ENCODE data around the gene CCHCR1.

Gene CCHCR1

DNA sequence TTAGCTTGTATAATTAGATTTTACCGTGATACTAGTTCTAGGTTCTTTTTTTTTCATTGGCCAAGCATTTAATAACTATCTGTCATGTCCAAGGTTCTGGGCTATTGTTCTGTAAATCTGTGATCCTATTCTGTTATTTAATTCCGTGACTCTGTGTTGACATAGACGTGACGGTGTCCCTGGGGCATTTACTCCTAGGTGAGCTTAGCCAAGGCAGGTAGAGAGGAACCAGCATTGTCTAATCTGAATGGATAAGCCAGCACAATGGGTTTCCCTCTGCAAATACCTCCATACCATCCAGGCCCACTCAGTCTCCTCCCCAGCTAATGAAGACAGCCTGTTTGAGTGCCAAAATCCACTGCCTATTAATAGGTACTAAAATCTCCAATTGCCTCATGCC, 28.5 kb downstream of the CCHCR1 start:
- no peak for DNase-seq (ENCODE audit: low read depth)

DNA sequence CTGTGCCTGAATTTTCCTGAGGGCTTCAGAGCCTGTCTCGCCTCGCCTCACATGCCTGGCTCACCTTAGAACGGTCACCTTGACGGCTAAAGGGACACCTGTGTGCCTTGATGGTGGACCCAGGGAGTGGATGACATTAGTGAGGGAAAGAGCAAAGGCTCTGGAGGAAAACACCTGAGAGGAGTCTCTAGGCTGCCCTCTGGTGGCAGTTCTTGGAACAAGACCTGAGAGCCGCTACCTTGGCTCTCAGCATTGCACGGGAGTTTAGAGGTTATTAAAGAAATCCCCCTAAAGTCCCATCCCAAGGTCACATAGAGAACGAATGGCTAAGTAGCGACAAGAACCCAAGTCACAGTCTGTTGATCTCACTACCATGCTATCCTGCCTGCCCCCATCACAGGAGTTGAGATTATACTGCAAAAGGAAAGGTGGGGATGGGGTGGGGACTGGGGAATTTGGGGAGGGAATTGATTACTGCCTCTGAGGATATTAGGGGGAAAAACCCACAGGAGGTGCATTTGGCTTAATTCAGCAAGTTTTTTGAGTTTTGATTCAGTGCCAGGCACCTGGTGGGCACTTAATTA, 29.4 kb downstream of the CCHCR1 start:
- DNase-seq (ENCODE audit: low read depth): peak; percentile 54

DNA sequence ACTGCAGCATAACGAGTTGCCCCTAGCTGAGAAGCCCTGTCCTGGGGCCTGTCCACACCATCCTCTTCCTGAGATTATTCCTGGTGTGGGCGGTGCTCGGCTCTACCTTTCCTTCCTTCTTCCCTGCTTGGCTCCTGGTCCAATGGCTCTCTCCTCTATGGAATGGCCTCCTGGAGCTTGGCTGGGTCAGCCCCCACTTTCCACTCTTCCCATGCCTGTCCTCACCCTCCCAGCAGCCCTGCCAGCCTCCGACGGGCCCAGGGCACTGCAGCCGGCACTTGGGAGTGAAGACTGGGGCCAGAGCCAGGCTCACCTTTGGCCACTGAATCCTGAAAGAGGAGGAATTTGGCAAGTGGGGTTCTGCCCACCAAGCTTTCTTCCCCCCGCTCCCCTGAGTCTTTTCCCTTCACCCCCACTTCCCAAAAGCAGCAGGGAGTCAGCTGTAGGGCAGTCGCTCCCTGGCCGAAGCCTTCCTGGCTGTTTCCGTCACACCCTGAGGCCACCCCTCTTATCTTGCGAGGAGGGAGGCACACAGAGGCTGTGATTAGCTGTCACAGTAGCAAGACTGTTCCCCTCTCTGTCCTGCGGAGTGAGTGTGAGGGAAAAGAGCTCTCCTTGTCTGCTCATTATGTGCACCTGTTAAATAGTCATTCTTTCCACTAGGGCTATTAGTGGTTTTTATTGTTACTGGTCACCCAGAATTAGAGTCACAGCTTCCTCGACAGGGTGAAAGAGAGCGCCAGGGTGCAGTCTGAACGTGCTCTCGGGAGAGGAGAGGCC, 31.0 kb downstream of the CCHCR1 start:
- DNase-seq (ENCODE audit: low read depth): no peak

DNA sequence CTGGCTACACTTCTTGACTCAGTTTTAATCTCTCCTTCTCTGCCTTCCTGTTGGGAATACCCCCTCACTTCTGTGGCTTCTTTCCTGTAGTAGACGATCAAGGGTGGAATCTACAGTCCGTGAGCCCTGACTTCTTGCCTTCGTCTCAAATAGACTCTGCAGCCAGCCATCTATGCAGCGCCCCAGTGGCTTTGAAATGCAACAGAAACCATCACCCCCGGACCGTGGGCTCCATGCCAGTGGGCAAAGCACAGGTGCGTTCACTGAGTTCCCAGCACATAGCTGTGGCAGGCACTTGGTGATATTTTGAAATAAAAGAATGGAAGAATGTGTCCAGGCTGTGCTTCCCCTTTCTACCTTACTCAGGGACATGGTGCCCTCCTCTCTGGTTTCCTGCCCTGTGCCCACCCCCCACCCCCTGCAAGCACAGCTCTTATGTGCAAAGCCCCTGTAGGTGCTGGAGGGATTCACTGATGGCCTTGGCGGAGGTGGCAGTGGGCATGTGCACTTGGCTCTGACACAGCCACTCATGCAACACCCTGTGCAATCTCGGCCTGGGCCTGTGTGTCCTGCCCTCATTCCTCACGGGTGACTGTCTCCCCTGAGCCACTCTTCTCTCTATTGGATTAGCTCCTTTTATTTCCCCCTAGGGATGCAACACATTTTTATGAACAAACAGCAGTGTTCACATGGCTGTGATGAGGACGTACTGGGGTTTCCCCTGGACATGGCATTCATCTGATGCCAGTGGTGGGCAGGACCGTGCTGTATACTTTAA, 31.8 kb downstream of the CCHCR1 start:
- DNase-seq (ENCODE audit: low read depth): no peak

DNA sequence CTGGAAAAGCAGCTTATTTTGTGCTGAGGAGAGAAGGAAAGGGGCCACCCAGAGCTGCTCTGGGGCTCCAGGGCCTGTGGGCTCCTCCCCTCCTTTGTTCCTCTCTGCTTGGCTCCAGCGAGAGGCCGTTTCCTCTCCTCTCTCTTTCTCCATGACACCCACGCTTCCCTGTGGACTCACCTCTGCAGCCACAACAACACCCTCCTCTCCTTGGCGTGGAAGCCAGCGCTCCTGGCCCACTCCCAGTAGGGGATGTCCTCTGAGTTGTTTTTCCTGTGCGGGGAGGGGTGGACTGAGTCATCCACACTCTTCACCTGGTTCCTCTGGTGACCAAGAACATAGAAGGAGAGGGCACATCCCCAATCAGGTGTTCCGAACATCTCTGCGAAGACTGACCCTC, 32.4 kb downstream of the CCHCR1 start:
- DNase-seq (ENCODE audit: low read depth): no peak

DNA sequence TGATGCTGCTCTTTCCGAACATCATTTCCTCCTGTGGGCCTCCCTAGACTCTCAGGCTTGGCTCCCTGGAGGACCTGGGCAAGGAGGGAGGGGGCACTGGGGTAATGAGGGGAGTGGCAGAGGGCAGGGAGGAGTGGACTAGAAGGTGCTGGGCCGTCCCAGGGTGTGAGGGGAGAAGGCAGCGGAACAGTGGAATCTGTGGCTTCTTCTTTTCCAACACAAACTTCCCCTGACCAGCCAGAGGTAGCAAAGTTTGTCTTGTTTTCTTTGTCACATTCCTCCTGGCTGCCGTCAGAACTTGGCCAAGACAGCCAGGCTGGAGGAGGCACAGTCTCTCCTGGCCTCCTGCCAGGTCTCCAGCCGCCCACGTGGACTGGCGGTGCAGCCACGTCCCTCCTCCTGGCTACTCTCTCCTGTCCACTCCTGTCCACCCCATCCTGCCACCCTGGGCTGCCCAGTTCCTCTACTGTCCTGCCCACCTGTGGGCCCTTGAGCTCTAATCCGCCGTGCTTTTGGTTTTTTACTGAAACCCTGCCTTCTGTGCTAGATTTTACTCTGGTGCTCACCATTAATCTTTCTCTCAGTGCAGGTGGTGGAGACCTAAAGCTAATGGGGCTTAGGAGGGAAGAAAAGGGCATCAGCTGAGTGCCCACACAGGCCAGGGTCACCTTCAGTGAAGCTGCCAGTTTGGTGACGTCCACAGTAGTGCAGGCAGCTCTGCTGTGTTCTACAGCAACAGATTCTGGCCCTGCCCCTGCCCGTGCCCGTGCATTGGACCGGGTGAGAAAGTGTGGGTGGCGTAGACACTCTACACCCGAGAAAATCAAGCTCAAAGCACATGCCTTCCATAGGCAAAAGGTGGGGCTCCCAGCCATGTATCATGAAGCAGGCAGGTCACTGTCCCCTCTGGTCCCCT, 34.6 kb downstream of the CCHCR1 start:
- DNase-seq (ENCODE audit: low read depth): no peak

DNA sequence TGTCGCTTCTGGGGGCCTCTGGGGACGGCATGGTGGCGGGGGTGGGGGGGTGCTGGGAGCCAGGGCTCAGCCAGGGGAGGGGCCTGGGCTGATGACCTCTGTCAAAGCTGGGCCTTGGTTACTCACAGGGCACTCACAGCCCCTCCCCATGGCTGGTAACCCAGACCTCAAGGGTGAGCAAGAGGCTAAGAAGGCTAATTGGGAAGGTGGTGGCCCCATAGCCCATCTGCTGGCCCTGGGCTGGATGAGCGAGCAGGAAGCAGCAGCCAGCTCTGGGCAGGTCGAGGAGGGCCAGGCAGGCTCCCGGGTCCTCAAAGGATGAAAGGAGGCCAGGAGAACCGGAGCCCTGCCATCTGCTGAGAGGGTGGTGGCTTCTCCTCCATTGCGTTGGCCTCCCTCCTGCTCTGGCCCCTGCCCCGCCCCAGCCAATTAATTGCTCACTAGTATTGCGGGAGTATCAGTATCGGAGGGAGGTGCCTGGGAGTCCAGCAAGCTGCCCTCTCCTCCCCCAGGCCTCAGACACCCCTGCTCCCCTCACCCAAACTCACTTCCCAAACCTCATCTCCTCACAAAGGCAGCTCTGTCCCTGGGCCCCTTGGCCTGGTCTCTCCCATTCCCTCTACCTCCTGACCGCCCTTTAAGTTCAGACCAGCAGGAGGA, 36.3 kb downstream of the CCHCR1 start:
- no peak for DNase-seq (ENCODE audit: low read depth)

DNA sequence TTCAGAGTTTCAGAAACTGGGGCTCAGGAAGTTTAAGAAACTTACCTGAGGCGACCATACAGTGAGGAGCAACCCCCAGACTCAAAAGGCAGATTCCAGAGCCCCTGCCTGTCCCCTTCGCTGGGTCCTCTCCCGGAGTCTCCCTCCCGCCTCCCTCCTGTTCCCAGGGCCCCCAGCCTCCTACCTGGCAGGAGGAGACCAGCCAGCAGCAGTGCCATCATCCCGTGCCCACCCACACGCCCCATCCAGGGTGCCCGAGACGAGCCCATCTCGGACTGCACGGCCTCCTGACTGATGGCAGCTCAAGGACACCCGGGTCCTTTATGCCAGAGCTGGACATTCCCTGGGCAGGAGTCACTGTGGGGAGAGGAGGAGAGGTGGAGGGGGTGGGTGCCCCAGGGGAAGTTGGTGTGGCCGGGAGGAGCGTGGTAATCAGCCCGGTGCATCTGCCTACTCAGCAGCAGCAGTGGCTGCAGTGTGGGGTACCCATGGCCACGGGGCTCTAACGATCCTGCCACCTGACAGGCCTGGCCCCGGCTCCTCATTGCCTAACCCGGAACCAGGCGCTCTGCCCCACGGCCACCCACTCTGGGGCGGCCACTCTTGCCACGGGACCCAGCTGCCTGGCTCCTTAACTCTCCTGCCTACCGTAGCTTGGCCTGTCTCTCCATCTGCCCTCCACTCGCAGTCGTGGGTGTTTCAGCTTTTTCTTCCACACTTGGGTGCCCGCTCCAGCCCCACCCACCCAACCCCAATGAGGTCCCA, 37.3 kb downstream of the CCHCR1 start, which contains the start of gene CDSN:
Gene CDSN, minus strand, starts transcription at position 296 of the 765 bp plus-strand sequence. Its CDS starts 27 bp downstream, at position 269.
- DNase-seq (ENCODE audit: low read depth): no peak

DNA sequence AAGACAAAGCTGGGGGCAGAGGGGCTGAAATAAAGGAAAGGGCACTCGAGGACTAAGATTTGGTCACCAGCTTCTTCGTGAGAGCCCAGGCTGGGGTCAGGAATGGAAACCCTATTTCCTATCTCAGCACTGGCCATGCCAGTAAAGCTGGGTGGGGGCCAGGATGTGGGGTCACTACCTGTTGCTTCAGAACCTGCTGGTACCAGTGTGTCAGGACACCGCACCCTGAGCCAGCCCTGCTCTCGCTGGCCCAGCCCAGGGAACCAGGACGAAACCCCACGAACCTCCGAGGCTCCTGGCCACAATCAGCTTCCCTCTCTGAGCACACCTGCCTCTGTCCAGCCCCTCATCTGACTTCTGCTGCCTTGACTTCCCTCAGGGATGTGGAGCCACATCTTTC, 39.4 kb downstream of the CCHCR1 start:
- no peak for DNase-seq (ENCODE audit: low read depth)

DNA sequence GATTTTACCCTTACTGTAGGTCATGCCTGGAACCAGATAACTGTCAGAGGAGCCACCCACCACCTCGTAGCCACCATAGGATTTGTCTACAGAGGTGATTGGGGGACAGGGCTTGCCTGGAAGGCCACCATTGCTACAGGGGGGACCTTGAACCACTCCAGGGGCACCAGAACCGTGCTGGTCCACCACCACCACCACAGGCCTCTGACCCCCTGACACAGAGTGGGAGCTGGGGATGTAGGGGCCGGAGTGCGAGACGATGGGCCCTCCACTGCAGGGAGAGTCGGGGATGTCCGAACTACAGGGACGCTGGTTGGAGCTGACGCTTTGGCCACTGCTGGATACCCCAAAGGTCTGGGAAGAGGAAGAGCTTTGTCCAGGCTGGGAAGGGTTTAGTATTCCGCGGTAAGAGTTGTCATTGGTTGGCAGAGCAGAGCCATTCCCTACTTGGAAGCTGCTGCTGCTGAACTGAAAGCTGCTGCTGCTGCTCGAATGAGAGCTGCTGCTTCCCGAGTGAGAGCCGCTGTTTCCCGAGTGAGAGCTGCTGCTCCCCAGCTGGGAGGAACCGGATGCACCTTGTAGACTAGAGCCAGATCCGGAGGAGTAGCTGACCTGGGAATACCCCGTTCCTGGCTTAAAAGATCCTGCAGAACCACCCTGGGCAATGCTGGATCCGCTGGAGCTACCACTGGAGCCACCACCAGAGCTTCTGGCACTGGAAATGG, 40.8 kb downstream of the CCHCR1 start:
- DNase-seq (ENCODE audit: low read depth): no peak

DNA sequence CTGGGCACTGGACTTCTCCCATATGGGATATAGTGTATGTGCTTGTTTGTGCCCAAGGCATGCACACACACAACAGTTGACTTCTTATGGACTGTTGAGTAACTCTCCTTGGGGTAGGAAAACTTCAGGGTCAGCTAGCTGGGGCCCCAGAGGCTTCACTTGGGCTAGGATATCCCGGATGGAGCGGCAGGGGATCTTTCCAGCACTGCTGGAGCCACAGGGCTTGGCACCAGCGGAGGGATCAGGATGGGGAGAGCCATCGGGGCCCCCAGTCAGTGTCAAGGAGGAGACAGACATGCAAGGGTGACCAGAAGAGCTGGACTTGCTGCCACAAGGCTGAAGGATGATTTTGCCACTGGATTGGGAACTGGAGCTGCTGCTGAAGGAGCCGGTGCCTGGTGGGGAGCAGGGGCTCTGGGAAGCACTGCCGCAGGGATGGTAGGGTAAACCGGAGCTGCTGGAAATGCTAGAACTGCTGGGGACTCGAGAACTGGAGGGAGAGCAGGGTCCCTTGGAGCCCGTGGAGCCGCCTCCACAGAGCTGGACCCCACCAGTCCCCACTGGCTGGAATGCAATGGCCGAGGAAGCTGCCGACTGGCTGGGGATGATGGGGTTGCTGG, 41.6 kb downstream of the CCHCR1 start:
- no peak for DNase-seq (ENCODE audit: low read depth)

DNA sequence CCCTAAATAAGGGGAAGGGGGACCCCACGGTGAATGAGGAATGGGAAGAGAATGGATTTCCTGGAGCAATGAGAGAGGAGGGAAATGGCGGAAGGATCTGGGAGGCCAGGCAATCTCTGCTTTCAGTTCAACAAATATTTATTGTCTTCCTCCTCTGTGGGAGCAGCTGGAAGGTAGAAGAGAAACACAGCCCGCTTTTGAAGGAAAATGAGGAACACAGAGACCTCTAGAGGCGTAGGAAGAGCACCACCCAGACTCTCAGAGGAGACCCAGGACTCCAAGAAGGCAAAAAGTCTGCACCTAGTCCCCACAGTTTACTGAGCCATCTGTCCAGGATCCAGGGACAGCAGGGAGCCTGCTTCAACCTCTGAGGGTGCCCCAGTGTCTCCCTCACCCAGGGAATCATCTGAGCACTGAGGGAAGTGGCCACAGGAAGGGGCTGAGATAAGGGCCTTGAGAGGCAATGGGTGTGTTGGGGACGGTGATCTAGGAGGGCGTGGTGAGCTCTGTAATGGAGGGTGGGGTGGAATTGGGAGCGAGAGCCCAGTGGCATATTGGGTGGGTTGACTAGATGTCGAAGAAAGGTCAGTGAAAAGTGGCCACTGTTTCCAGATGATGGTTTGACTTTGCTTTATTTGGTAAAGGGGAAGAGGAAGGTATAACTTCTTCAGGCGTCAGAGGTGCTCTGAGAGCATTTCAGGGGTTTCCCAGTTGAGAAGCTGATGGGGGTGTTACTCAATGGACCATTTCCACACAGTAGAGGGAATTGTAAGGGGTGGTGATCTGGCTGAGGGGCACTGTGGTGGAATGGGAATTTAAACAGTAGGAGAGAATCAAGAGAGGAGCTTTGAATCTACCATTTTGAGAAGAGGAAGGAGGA, 42.4 kb downstream of the CCHCR1 start:
- DNase-seq (ENCODE audit: low read depth): no peak

DNA sequence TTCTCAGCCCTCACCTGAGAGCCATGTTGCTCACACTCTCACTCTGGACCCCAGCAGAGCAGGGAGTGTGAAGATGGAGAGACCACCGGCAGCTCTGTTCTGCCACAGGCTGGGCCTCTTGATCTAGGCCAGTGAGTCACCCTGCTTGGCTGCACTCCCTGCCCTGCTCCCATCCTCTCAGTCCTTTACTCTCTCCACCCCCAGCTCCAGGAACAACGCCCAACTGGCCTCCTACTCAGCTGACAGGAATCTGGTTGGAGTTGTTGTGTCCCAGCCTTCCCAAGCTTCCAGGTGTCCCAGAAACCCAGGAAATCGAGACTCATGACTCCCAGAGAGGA, 43.1 kb downstream of the CCHCR1 start, which contains the start of gene PSORS1C1:
Gene PSORS1C1, plus strand, starts transcription at position 260 of the 338 bp plus-strand sequence. CDS start 14,833 bp downstream, outside the sequence.
- DNase-seq (ENCODE audit: low read depth): no peak

DNA sequence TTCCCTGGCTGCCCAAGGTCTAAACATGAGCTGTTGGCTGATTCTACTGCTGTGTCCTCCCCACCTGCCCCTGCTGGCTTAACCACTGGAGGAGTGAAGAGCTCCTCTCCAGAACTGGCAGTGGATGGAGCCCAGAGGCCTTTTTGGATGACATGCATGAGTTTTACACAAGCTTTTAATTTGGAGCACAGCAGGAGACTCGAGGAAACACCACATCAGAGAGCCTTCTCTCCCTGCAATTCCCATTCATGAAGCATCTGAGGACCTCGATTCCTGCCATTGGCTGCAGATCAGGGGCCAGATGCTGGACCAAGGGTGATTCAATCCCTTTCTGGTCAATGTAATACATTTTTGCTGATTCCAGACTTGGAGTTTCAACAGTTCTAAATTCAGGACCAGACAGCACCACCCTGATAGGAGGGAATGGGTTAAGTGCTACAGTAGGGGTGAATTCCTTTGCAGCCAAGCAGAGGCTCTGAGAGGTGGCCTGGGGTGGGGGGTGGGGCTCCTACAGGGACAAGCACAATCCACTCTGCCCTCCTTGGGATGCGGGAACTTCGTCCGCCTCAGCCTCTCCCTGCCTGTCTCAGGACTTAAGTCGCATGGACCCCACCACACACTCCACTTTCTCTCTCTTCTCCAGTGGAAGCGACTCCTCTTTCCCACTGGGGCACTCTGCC, 43.6 kb downstream of the CCHCR1 start:
- no peak for DNase-seq (ENCODE audit: low read depth)

DNA sequence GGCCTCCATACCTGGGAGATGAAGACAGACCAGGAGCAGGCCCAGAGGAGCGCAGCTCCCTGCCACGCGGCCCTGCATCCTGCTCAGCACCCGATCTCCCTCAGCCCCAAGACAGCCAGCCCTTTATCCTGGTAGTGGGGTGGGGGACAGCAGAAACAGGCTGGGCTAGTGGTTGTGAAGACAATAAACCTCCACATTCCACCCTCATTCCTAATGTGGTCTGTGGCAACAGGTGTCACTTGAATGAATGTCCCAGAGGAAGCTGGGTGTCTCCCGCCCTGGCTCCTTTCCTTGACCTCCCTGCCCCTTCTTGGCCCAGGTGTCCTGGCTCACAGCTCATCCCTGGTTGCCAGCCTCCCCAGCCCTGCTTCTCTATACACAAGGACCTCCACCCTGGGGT, 45.1 kb downstream of the CCHCR1 start, which contains the start of gene C6orf15:
Gene C6orf15, minus strand, starts transcription at position 98 of the 400 bp plus-strand sequence. Its CDS starts 20 bp downstream, at position 78.
- no peak for DNase-seq (ENCODE audit: low read depth)

DNA sequence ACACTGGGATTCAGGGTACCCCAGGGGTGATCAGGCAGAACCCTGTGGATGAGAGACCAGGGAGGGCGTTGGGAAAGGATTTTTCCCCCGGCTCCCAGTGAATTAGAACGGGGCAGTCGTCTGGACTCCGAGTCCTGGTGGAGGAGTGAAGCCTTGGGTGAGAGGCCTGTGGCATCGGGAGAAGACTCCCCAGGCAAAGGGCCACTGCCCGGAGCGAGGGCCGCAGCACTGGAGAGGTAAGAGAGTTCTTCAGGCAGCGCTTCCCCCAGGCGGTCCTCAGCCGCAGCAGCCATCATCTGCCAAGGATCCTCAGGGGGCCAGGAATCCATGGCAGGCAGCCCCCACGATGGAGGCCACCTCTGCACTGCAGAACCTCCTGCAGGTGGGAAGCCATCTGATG, 45.9 kb downstream of the CCHCR1 start:
- no peak for DNase-seq (ENCODE audit: low read depth)

DNA sequence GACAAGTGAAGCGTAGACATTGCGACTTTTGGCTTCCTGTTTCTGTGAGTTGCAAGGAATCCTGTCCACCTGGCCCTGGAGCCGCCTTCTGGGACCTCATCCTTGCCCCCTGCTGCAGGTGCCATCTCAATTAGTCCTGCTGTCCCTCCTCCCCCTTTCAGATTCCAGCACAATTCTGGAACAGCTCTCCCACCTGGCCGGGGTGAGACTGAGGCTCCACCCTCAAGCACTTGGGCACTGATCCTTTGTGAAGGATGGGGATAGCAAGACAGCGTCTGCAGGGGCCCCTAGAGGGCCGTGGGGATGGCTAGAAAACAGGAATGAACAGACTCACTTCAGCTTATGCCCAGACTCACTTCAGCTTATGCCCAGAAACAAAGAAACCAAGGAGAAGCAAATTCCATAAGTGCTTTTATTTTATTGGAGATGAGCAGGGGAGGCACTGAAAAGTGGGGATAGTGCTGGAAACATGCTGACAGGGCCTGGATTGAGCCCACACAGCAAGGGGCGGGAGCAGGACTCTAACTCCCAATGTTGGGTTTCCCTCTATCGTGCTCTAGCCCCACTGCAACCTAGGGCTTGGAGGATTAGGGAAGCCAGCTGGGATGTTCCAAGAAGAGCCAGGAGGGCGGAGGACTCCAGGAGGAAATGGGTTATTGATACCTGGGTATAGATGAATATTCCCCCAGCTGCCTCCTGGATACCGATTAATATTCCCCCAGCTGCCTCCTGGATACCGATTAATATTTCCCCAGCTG, 46.6 kb downstream of the CCHCR1 start:
- no peak for DNase-seq (ENCODE audit: low read depth)

All from activated T-cell treated with anti-CD3 and anti-CD28 coated beads for 48 hours (primary cell).